GM19099 (cell line): ENCODE results near the gene TDRD9.

ENCODE experiments used
- POLR2A ChIP-seq: IDR thresholded peaks from 3 replicates; pipeline ENCODE4 v1.6.1; 2011; ENCODE audit warnings: low read depth; ENCODE audit not compliant: insufficient read length; ENCODE audit errors: extremely low read depth

Gene TDRD9

DNA sequence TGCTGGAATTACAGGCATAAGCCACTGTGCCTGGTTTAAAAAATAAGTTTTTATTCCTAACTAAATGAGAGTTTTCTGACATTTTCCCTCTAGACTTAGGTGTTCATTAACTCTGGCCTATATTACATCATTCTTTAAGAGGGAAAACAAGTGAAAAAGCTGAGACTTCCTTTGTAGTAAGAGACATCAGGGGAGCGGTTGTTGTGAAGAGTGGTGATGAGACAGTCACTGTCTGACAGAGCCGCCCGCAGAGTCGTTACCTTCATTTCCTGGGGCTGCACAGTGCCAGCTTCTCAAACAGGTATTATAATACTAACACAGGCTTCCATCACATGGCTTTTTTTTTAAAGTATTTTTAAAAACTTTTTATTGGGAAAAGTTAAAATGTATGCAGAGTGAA is 19.7 kb upstream of the TDRD9 start:
- TF ChIP-seq POLR2A: no peak

DNA sequence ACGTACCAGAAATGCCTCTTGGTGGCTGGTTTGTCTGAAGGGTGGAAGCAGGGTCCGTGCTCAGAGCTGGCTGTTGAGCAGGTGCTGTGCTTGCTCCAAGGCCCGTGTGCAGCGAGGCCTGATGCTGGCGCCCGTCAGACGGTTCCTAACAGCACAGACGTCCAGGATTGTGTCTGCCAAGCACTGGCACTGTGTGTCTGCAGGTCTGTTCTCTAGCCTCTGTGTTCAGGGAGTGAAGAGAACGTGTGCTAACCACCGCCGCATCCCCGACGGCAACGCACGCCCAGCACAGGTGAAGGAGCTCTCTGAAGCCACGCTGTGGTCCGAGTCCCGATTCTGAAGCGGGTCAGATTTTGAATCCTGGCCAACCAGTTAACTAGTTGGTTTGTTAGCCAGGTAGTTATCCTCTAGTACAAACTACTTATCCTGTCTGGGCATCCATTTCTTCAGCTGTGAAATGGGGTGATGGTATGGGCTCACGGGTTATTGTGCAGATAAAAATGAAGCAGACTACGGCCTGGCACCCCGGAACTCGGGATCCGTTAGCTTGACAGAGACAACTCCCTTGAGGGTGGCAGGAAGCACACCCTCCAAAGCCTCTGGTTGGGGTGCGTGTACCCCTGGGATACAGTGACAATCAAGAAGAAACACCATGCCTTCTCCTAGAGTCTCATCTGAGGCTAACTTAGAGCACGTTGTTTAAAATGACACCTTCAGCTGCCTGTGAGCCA is 18.6 kb upstream of the TDRD9 start:
- TF ChIP-seq POLR2A: no peak

DNA sequence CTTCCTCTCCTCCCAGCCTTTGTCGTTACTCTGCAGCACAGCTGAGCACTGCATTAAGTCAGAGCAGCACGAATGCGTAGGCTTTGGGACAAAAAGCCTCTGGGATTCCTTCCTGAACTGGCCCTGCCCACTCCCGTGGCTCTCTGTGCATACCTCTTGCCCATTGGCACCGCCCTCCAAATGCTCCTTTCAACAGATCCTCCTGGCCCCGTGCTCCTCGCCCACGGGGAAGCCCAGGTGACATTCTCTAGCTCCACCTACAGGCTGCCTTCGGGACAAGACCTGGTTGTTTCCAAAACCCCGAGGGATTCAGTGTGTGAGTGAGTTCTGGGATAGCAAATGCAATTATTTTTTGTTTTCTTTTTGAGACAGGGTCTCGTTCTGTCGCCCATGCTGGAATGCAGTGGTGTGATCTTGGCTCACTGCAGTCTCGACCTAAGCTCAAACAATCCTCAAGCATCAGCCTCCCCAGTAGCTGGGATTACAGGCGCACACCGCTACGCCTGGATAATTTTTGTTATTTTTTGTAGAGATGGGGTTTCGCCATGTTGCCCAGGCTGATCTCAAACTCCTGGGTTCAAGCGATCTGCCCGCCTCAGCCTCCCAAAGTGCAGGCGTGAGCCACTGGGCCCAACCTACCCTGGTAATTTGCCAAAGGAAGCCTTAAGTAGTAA is 17.9 kb upstream of the TDRD9 start:
- TF ChIP-seq POLR2A: no peak

DNA sequence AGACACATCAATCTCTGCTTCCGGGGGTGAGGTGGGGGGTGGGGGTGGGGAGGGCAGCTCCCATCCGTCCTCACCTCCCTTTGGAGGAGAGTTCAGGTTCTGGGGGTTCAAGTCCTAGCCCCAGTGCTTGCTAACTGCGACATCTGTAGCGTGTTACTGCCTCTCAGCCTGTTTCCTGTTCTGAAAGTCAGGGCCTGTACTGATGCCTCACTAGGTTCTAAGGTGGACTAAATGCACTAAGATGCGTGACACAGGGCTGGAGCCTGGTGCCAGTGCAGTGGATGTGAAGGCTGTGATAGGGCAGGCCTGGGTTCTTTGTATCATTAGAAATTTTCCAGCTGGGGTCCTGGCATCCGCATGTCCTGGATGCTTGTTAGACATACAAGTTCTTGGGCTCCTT is 17.3 kb upstream of the TDRD9 start:
- no peak for TF ChIP-seq POLR2A

DNA sequence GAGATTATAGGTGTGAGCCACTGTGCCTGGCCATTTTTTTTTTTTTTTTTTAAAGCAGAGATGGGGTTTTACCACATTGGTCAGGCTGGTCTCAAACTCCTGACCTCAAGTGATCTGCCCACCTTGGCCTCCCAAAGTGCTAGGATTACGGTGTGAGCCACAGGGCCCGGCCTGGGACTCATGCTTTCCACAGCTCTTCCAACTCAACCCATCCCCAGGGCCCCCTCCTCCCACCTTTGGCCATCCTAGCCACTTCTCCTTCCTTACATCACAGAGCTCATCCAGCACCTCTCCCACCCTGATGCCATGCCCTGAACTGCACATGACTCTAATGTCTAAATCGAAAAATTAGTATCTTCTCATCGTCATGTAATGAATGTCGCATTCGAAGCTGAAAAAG is 12.6 kb upstream of the TDRD9 start:
- TF ChIP-seq POLR2A: no peak

DNA sequence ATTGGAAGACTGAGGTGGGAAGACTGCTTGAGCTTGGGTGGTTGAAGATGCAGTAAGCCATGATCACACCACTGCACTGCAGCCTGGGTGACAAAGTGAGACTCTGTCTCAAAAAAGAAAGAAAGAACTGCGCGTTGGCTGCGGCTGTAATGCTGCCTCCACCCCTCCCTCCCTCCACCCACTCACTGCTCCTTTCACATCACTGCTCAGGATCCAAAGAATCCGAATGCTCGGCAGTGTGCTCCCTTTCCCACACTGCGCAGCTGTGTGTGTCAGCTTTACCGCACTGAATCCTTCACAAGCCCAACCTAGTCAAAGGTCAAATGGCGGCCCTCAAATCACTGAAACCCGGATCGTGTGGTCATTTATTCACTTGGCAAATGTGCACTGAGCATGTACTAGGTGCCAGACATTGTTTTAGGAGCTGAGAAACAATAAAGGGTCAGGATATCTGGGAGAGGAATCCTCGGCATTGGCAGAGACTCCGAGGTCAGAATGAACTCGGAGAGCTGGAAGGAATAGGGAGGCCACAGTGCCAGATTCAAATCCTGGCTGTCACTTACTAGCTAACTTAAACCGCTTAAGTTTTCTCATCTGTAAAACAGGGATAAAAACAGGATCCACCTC is 11.5 kb upstream of the TDRD9 start:
- no peak for TF ChIP-seq POLR2A

DNA sequence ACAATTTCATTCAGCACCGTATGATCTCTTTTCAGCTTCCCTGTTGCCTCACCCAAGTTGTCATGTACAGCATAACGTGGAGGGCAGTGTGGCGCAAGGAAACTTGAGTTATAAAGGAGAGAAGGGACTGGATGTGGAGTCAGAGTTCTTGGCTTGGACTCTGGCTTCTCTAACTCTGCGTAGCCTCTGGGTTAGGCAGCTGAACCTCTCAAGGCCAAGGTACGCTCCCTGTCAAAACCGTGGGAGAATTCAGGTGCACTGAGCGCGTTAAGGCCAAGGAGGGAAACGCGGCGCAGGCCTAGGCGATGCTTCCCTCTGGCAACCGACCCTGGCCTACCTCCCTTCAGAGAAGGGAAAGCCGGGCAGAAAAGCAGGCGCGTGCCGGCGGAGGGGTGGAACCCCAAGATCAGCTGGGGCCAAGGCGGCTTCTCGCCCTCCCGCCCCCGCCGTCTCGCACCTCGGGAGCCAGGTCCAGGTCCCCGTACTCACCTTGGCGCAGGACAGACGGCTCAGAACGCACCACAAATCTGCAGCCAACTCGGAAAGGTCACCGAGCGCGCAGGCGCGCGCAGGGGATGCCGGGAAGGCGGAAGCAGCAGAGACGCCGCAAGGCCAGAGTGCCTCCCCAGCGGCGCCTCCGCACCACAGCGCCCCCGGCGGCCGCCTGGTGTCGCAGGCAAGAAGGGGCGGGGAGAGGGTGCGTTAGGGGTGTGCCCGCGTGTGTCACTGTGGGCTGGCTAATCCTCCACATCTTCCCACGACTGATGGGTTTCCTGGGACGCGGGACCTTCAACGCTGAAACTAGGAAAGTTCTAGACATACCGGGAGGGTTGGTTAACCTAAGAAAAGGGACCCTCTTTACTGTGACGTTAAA is 7.0 kb upstream of the TDRD9 start:
- TF ChIP-seq POLR2A: peak; percentile 94

DNA sequence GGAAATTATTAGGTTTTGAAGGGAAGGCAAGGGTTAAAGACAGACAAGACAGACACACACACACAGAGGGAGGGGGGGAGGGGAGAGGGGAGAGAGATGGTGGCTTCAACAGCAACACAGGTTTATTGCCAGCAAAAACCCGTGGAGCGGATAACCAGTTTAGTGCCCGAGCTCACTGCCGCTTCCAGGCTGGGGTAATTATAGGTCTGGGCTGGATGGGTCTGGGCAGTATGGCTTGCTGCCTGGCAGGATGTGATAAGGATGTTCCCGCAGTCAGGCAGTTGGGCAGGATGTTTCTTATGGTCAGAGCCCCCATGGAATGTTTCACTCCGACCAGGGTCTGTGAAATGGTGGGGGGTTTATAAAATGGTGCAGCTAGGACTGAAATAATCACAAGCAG is 4.4 kb upstream of the TDRD9 start:
- TF ChIP-seq POLR2A: no peak

DNA sequence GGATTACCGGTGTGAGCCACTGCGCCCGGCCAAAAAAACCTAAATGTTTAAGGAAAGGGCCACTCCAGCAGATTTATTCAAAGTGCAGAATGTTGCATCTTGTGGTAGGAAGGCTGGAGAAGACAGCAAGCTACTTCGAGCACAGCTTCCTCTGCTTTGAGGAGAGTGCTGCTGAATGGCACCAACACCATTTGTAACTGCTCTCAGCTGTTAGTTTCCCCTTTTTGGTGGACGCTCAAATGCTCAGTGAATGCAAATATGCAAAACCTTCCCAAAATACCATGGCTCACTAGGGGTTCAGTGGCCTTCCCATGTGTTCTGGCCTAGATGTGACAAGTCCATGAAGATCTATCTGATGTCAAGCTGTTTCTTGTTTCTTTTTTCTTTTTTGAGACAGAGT is 2.9 kb upstream of the TDRD9 start:
- no peak for TF ChIP-seq POLR2A

DNA sequence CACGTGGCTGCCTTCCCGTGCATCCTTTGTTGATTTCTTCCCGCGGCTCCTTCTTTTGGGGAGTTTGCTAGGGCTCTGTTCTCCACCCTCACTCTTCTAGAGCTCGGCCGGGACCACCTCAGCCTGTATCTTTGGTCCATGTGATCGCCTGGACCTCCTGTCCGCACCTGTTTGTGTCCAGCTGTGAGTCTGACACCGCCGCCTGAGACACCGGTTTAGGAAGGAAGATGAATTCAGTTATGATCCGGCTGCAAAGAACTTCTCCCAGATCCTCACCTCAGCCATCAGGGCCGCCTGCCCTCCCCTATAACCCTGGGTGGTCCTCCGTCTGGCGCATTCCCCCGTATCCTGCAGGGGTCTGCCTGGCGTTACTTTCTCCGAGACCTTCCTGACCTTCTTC is 690 bp upstream of the TDRD9 start:
- no peak for TF ChIP-seq POLR2A

DNA sequence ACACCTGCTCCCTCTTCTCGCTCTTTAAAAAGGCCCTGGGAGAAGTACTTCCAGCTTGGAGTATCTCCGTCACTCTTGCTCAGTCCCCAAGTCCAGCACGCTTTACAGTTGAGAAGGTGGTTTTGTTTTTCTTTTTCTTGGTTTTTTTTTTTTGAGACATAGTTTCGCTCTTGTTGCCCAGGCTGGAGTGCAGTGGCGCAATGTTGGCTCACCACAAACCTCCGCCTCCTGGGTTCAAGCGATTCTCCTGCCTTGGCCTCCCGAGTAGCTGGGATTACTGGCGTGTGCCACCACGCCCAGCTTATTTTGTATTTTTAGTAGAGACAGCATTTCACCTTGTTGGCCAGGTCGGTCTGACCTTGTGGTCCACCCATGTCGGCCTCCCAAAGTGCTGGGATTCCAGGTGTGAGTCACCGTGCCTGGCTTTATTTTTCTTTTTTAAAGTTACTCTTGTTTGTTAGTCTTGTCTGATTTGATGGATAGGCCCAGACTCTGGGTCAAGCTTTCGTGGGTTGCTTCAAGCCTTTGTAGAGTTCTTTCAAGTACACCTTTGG is 1.9 kb downstream of the TDRD9 start:
- no peak for TF ChIP-seq POLR2A

DNA sequence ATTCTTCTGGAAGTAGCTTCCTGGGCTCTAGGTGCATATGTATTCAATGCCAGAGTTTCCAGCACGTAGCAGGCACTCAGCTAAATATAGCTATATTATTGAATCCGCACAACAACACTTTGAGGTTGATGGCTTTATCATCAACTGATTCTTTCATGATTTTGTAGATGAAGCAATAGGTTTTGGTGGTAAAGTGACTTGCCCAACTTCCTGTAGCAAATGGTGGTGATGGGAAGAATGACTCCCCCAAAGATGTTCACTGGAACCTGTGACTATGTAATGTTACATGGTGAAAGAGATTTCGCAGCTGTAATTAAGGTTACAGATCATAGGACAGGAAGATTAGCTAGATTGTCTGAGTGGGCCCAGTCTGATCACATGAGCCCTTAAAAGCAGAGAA is 3.2 kb downstream of the TDRD9 start:
- no peak for TF ChIP-seq POLR2A

DNA sequence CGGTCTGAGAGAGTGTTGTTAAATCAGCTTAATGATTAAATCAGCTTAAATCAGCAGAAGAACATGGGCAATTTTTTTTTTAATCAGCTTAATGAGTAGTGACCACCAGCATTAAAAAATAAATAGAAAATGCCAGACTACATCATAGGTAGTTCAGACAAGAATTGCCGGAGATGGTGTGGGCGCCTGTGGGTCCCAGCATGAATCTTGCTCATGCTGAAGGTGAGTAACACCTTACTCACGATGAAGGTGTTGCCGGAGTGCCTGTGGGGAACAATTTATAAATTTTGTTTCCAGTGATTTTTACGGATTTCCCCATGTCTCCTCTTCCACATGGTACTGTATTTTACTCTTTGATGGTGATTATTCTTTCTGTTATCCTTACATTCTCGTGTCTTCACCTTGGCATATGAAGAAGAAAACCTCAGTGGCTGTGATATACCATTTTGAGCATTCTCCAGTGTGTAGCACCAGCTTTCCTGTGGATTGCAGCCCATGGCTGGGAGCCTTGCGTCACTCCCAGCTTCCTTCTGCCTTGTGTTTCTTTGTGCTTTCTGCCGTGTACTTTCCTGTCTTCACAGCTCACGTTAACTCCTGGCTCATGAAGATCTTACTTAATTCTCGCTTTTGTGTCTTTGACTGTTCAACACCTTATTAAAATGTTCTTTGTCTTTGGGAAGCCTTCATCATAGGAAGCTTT is 4.7 kb downstream of the TDRD9 start:
- TF ChIP-seq POLR2A: no peak

DNA sequence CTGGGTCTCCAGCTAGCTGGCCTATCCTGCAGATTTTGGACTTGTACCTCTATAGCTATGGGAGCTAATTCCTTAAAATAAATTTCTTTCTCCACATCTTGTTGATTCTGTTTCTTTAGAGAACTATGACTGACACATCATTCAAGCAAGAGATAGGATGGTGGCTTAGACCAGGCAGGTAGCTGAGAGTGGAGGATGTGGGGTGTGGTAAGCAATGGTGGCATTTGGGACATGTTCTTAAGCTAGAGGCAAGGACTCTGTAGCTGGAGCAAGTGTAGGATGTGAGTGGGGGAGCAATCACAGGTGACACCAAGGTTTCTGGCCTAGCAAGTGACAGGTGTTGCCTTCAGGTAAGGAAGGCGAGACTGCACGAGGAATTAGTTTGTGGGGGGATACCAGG is 6.8 kb downstream of the TDRD9 start:
- no peak for TF ChIP-seq POLR2A
